Fibroblast of villous mesenchyme (primary cell): Measurements from ENCODE around the gene MRPL42. TPM values are rescaled to one million over a fixed set of nuclear protein-coding genes. Genes with fewer than 3 reads are reported as not detected.
A peak's percentile ranks its signal among the peaks of the same experiment; 100 is the strongest.

Experiments used
- DNase-seq: peaks from one replicate; pipeline ENCODE4 v3.0.0-alpha.2; 2010; ENCODE audit warnings: low read depth
- H3K4me3 ChIP-seq: 2 replicates; pipeline ENCODE4 v1.5.1; 2011; ENCODE audit warnings: low read depth, mild to moderate bottlenecking, low read length
- total RNA-seq: library from RNA; depleted of rRNA; stranded (reverse); fragments of >200 nt; gene quantifications from 2 replicates; pipeline ENCODE4 v1.2.3, GENCODE V29; 2012
- TF ChIP-seq, protein P1 (sequence below): IDR thresholded peaks from 2 replicates; pipeline ENCODE4 v1.5.1; 2012; ENCODE audit warnings: low read depth, mild to moderate bottlenecking, low read length; ENCODE audit not compliant: insufficient read depth

Gene MRPL42
- total RNA-seq, 1 donor, result 57.0 TPM

DNA sequence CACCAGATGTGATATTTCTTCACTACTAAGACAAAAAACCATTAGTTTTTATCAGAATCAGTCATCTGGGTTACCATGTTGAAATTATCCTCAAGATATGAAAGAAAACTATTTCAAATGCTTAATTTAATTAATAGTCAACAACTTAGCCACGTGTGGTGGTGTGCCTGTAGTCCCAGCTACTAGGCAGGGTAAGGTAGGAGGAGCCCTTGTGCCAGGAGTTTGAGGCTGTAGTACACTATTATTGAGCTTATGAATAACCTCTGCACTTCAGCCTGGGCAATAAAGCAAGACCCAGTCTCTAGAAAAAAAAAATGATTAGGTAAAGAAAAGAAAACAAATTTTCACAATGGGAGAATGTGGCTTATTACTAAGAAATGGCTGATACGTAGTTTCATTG, 33.4 kb downstream of the MRPL42 start:
- no peak overlapping the region for H3K4me3 ChIP-seq
- no peak for DNase-seq
- TF ChIP-seq, protein P1, sequence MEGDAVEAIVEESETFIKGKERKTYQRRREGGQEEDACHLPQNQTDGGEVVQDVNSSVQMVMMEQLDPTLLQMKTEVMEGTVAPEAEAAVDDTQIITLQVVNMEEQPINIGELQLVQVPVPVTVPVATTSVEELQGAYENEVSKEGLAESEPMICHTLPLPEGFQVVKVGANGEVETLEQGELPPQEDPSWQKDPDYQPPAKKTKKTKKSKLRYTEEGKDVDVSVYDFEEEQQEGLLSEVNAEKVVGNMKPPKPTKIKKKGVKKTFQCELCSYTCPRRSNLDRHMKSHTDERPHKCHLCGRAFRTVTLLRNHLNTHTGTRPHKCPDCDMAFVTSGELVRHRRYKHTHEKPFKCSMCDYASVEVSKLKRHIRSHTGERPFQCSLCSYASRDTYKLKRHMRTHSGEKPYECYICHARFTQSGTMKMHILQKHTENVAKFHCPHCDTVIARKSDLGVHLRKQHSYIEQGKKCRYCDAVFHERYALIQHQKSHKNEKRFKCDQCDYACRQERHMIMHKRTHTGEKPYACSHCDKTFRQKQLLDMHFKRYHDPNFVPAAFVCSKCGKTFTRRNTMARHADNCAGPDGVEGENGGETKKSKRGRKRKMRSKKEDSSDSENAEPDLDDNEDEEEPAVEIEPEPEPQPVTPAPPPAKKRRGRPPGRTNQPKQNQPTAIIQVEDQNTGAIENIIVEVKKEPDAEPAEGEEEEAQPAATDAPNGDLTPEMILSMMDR, result no peak

DNA sequence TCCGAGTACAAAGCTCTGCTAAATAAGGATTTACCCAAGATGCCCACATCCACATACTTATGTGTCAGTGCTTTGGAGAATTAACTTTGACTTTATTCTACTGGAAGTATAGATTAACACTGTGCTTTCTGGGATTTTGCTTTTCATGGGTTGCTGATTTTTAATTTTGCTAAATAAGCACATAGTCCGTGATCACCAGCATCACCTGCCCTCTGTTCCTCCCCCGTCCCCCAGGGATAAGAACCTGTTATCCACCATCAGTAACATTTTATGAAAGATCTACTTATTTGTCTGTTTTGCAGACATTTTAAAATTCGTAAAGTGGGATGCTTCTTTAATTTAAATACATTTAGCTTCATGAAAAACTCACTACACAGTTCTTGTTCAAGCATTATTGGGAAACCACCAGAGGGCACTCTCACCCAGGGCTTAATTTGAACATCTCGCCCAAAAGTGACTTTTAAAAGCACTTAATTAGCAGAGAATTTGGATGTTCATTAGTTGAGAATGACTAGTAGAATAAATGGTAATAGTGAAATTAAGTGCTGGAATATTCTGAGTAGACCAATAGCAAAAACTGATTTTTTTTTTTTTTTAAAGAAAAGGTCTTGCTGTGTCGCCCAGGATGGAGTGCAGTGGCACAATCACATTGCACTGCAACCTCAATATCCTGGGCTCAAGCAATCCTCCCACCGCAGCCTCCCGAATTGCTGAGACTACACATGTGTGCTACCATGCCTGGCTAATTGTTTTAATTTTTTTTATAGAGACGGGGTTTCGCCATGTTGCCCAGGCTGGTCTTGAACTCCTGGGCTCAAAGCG, 35.7 kb downstream of the MRPL42 start:
- peak; percentile 60 for DNase-seq
- TF ChIP-seq, protein P1, result peak; percentile 72
- H3K4me3 ChIP-seq, result no peak overlapping the region

DNA sequence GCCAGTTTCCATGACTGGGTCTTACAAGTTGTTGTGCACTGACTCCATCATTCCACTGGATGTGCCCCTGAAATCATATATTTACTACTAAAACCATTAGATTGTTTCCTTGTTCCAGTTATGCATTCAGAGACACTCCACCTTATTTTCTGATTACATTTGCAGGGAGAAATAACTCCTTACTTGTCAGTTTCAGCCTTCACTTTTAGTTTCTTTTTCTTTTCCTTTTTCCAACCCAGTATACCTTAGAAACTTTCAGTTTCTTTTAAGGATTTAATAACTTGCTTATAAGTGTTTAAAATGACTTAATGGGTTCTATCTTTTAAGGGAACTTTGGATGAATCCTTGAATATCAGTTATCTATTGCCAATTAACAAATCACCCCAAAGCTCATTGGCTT, 39.9 kb downstream of the MRPL42 start:
- H3K4me3 ChIP-seq, result no peak overlapping the region
- TF ChIP-seq, protein P1, result no peak
- DNase-seq, result no peak

DNA sequence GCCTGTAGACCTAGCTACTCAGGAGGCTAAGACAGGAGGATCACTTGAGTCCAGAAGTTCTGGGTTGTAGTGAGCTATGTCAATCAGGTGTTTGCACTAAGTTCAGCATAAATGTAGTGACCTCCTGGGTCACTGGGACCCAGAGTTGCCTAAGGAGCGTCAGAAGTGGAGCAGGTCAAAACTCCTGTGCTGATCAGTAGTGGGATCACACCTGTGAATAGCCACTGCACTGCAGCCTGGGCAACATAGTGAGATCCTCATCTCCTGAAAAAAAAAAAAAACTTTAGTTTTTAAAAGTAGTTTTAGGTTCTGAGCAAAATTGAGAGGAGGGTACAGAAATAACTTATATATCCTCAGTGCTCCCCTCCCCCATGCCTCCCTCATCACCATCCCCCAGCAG, 42.2 kb downstream of the MRPL42 start:
- no peak overlapping the region for H3K4me3 ChIP-seq
- no peak for DNase-seq
- TF ChIP-seq, protein P1, result no peak

DNA sequence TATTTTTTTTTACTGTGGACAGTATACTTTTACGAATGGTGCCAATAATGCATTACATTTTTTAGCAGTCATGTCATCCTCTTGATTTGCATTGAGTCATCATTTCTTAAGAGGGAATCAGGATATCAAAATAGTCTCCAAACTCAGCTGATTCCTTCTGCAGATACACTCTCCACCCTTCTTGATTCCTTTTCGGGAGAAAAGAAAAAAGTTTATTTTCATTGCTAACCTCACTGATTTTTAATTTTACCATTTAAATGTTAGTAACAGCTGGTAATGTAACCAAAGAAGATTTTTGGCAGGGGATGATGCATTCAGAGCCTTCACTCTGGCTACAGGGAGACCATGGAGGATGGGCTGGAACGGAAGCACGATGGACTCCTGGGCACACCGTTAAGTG, 47.5 kb downstream of the MRPL42 start:
- no peak overlapping the region for H3K4me3 ChIP-seq
- TF ChIP-seq, protein P1, result no peak
- peak; percentile 27 for DNase-seq

DNA sequence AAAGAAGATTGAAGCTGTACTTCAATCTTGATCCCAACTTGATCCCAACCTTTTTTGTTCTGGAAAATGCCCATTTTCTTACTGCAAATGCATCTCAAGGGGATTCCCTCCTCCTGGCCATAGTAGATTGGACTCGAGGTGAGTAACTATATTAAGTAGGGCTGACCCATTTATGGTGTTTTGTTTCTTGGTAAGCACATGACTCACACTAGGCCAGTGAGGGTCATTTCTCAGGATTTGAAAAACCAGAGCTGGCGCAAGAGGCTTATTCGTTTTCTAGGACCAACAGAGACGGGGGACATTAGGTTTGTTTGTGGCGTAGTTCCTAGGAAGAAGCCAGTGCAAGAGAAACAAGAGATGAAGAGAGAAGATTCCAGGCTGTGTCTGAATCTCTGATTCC, 51.4 kb downstream of the MRPL42 start:
- DNase-seq, result peak; percentile 79
- no peak overlapping the region for H3K4me3 ChIP-seq
- TF ChIP-seq, protein P1, result no peak

DNA sequence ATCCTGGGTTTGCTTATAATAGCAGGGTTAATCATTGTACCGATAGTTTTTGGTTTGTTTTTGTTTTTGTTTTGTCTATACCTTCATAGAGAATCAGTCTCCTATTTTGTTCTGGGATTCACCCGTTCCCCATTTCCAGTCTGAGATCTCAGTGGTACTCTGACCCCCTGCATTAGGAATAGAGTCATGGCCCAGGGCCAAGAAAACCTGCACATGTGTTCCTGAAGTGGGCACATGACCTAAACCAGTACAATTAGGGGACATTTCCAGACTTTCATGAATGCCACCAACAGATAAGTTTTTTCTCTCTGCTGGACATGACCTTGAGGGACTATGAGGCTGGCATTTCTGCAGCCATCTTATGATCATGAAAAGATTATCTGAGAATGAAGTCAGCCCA, 52.5 kb downstream of the MRPL42 start:
- H3K4me3 ChIP-seq, result no peak overlapping the region
- TF ChIP-seq, protein P1, result no peak
- DNase-seq, result no peak
